Measurements from ENCODE around the gene CCDC47. TPM values are rescaled to one million over a fixed set of nuclear protein-coding genes. Genes with fewer than 3 reads are reported as not detected.

Gene CCDC47
- total RNA-seq, 4 donors from 2014 or later: 48.1 to 70.0 (median 62.9) TPM

DNA sequence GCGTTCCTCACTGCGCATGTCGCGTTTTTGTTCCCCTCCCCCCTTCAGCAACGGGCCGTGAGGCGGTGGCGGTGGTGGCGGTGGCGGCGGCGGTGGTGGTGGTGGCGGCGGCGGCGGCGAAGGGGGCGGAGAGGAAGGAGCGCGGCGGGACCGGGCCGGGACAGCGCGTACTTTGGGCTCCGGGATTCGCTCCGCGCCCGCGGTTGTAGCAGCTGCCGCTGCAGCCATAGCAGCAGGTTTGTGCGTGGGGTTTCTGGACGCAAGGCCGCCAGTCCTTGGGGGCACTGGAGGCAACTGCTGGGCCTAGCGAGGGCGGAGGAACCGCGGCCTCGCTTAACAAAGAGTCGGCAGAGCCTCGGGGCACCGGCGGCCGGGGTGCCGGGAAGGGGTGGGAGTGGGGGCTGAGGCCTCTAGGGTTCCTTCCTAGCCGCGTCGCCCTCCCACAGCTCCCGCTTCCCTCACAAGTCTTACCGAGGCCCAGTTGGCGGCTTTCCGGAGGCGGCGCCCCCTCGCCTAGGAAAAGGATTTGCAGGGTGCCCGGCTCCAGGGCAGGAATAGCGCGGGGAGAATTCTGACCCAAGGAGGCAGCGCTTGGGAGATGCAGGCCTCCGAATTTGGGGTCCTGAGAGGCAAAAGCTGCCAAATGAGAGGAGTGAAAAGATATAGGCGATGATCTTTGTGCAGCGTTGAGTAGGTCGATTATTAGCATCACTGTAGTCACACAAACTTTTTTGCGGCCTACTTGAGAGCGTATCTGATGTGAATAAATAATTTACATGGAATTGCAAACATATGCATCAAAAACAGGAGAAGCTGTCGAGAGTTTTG is 958 bp upstream of the CCDC47 start, which contains the start of gene DDX42:
Gene DDX42 (plus strand): TSS at position 30 of the 828 bp plus-strand sequence. CDS start 12,880 bp downstream, outside the sequence.
- peak within 1 kb of the TSS; percentile 78 for H3K4me3 ChIP-seq
- DNase-seq (ENCODE audit: low spot score in 2 of 2): peak; percentile 93 to 94
- under 1% methylated on average over 51 of the region's 67 CpGs for WGBS
- H3K36me3 ChIP-seq: peaks cover 11% of the 10 kb centered on the region
- H3K27ac ChIP-seq: peak within 1 kb of the TSS; percentile 97
- H3K27me3 ChIP-seq: no peaks in the 10 kb centered on the region
- TF ChIP-seq POLR2AphosphoS5 (IDR thresholded peaks at IDR 0.05): peak in 1 of 3 donors; percentile 2
- TF ChIP-seq POLR2A (IDR thresholded peaks at IDR 0.05): peak in 1 of 2 donors; percentile 30
- TF ChIP-seq, protein P1, sequence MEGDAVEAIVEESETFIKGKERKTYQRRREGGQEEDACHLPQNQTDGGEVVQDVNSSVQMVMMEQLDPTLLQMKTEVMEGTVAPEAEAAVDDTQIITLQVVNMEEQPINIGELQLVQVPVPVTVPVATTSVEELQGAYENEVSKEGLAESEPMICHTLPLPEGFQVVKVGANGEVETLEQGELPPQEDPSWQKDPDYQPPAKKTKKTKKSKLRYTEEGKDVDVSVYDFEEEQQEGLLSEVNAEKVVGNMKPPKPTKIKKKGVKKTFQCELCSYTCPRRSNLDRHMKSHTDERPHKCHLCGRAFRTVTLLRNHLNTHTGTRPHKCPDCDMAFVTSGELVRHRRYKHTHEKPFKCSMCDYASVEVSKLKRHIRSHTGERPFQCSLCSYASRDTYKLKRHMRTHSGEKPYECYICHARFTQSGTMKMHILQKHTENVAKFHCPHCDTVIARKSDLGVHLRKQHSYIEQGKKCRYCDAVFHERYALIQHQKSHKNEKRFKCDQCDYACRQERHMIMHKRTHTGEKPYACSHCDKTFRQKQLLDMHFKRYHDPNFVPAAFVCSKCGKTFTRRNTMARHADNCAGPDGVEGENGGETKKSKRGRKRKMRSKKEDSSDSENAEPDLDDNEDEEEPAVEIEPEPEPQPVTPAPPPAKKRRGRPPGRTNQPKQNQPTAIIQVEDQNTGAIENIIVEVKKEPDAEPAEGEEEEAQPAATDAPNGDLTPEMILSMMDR (IDR thresholded peaks at IDR 0.05): peak in 1 of 2 donors; percentile 15
- no peak for TF ChIP-seq EP300 (IDR thresholded peaks at IDR 0.05)
- no peaks in the 10 kb centered on the region for H3K9me3 ChIP-seq
- H3K4me1 ChIP-seq: peaks cover 50% of the 10 kb centered on the region

- no peak for DNase-seq (ENCODE audit: low spot score in 2 of 2)
- 4% methylated on average over 7 of the region's 7 CpGs for WGBS
- Histone ChIP-seq H3K27me3 (no peaks in the 10 kb centered on the region), H3K9me3 (no peaks in the 10 kb centered on the region), H3K4me3 (peak overlapping the region; percentile 78), H3K27ac (peak overlapping the region; percentile 97), H3K36me3 (peaks cover 7% of the 10 kb centered on the region), H3K4me1 (peaks cover 44% of the 10 kb centered on the region)
- TF ChIP-seq EP300 (IDR thresholded peaks at IDR 0.05) (no peak), POLR2AphosphoS5 (IDR thresholded peaks at IDR 0.05) (no peak), POLR2A (IDR thresholded peaks at IDR 0.05) (no peak)
- TF ChIP-seq, protein P1 (IDR thresholded peaks at IDR 0.05): no peak
These were observed 561 bp downstream of the CCDC47 start for GRCh38 chr17:63772801-63773271.

GRCh38 chr17:63768433-63768832 is 5.0 kb downstream of the CCDC47 start:
- peaks cover 25% of the 10 kb centered on the region for H3K36me3 ChIP-seq
- DNase-seq (ENCODE audit: low spot score in 2 of 2): no peak
- TF ChIP-seq POLR2A (IDR thresholded peaks at IDR 0.05) (no peak), EP300 (IDR thresholded peaks at IDR 0.05) (no peak), POLR2AphosphoS5 (IDR thresholded peaks at IDR 0.05) (no peak)
- peaks cover 22% of the 10 kb centered on the region for H3K4me1 ChIP-seq
- WGBS: 84% methylated on average over 7 of the region's 7 CpGs
- no peak overlapping the region for H3K27ac ChIP-seq
- no peaks in the 10 kb centered on the region for H3K27me3 ChIP-seq
- no peak overlapping the region for H3K4me3 ChIP-seq
- H3K9me3 ChIP-seq: no peaks in the 10 kb centered on the region

GRCh38 chr17:63766754-63767153 is 6.6 kb downstream of the CCDC47 start:
- H3K36me3 ChIP-seq: peaks cover 37% of the 10 kb centered on the region
- TF ChIP-seq, protein P1 (IDR thresholded peaks at IDR 0.05): no peak
- TF ChIP-seq POLR2A (IDR thresholded peaks at IDR 0.05) (no peak), EP300 (IDR thresholded peaks at IDR 0.05) (no peak), POLR2AphosphoS5 (IDR thresholded peaks at IDR 0.05) (no peak)
- no peaks in the 10 kb centered on the region for H3K27me3 ChIP-seq
- no peaks in the 10 kb centered on the region for H3K9me3 ChIP-seq
- peaks cover 10% of the 10 kb centered on the region for H3K4me1 ChIP-seq
- no peak overlapping the region for H3K27ac ChIP-seq
- no peak overlapping the region for H3K4me3 ChIP-seq
- DNase-seq (ENCODE audit: low spot score in 2 of 2): no peak

DNA sequence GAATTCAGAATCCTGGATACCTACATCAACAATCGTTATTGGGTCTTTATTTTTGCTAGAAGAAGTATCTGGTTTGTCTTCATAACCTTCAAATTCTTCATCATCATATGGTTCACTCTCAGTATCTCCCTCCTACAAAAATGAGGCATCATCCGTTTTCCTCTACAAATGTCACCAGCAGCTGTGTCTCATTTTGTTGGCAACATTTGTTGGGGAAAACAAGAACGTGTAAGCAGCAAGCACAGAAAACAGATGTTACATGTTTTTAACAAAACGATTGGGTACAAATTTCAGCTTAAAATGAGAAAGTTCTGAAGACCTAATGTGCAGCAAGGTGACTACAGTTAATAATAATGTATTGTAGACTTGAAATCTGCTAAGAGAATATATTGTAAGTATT is 8.7 kb downstream of the CCDC47 start:
- Histone ChIP-seq H3K9me3 (no peaks in the 10 kb centered on the region), H3K4me1 (no peaks in the 10 kb centered on the region), H3K27me3 (no peaks in the 10 kb centered on the region), H3K27ac (no peak overlapping the region), H3K36me3 (peaks cover 56% of the 10 kb centered on the region), H3K4me3 (no peak overlapping the region)
- no peak for DNase-seq (ENCODE audit: low spot score in 2 of 2)
- 68% methylated on average over 4 of the region's 4 CpGs for WGBS
- TF ChIP-seq, protein P1 (IDR thresholded peaks at IDR 0.05): no peak
- TF ChIP-seq POLR2A (IDR thresholded peaks at IDR 0.05): no peak
- TF ChIP-seq EP300 (IDR thresholded peaks at IDR 0.05): no peak
- TF ChIP-seq POLR2AphosphoS5 (IDR thresholded peaks at IDR 0.05): no peak
